Subcutaneous abdominal adipose tissue (tissue), 5 donors: ENCODE data around the gene SYNPO2.
A peak's percentile ranks its signal among the peaks of the same experiment; 100 is the strongest.
"Not testable (repeated sequence)": the region's sequence is repeated elsewhere in the genome, so short reads cannot be mapped to it uniquely, and the experiment has no call there.

ENCODE experiments used
- H3K27ac ChIP-seq: one replicate; pipeline ENCODE4 v1.7.0; 2013; ENCODE audit warnings: low read depth, mild to moderate bottlenecking, inconsistent platforms, low read length, moderate library complexity
- H3K27me3 ChIP-seq, 5 donors: one replicate each; pipeline ENCODE4 v1.7.0; 2013; ENCODE audit warnings: low read length in 5 of 5, inconsistent platforms in 1 of 5; ENCODE audit not compliant: control insufficient read depth in 5 of 5, insufficient read depth in 4 of 5
- H3K36me3 ChIP-seq, 5 donors: one replicate each; pipeline ENCODE4 v1.7.0; 2013; ENCODE audit warnings: low read length in 5 of 5; ENCODE audit not compliant: control insufficient read depth in 5 of 5, insufficient read depth in 5 of 5
- H3K4me1 ChIP-seq, 5 donors: one replicate each; pipeline ENCODE4 v1.7.0; 2013; ENCODE audit warnings: low read length in 5 of 5, mild to moderate bottlenecking in 3 of 5, moderate library complexity in 1 of 5; ENCODE audit not compliant: control insufficient read depth in 5 of 5, insufficient read depth in 5 of 5
- H3K4me3 ChIP-seq, 5 donors: one replicate each; pipeline ENCODE4 v1.7.0; 2013; ENCODE audit warnings: low read length in 5 of 5, low read depth in 1 of 5
- H3K9ac ChIP-seq, 5 donors: one replicate each; pipeline ENCODE4 v1.7.0; 2013; ENCODE audit warnings: low read length in 5 of 5, mild to moderate bottlenecking in 4 of 5, moderate library complexity in 3 of 5
- H3K9me3 ChIP-seq, 5 donors: one replicate each; pipeline ENCODE4 v1.7.0; 2013; ENCODE audit warnings: low read length in 5 of 5; ENCODE audit not compliant: control insufficient read depth in 5 of 5
- donor health status: healthy.
- donor health status: healthy.
- donor health status: healthy.
- donor health status: healthy.
- donor health status: healthy.

SYNPO2 gene

GRCh38 chr4:119003001-119003400 is 114.3 kb downstream of the SYNPO2 start:
- not testable (repeated sequence) for H3K9me3 ChIP-seq, H3K9ac ChIP-seq, H3K27me3 ChIP-seq, H3K36me3 ChIP-seq, H3K4me3 ChIP-seq, H3K4me1 ChIP-seq, H3K27ac ChIP-seq

- H3K9ac ChIP-seq = no peak overlapping the region
- H3K4me3 ChIP-seq = no peak overlapping the region
- no peaks in the 10 kb centered on the region for H3K9me3 ChIP-seq
- no peak overlapping the region for H3K27ac ChIP-seq
- no peaks in the 10 kb centered on the region for H3K36me3 ChIP-seq
- no peaks in the 10 kb centered on the region for H3K27me3 ChIP-seq
- H3K4me1 ChIP-seq = peaks cover 0 to 10% (median 7%) of the 10 kb centered on the region in 5 donors
Observed at GRCh38 chr4:119005928-119006460, 117.3 kb downstream of the SYNPO2 start.

- no peak overlapping the region for H3K27ac ChIP-seq
- H3K27me3 ChIP-seq = no peaks in the 10 kb centered on the region
Observed at GRCh38 chr4:119008761-119009160, 120.1 kb downstream of the SYNPO2 start.

DNA sequence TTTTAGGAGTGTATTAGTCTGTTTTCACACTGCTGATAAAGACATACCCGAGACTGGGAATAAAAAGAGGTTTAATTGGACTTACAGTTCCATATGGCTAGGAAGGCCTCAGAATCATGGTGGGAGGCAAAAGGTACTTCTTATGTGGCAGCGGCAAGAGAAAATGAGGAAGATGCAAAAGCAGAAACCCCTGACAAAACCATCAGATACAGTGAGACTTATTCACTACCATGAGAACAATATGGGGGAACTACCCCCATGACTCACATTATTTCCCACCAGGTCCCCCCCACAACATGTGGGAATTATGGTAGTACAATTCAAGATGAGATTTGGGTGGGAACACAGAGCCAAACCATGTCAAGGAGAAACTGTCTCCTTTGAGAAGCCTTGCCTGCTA is 121.6 kb downstream of the SYNPO2 start:
- not testable (repeated sequence) for H3K27ac ChIP-seq

More at GRCh38 chr4:119008761-119009160, 120.1 kb downstream of the SYNPO2 start:
- Histone ChIP-seq H3K9me3 (no peaks in the 10 kb centered on the region), H3K4me1 (peaks cover 0 to 20% (median 10%) of the 10 kb centered on the region in 5 donors), H3K4me3 (no peak overlapping the region), H3K9ac (no peak overlapping the region), H3K36me3 (no peaks in the 10 kb centered on the region)

GRCh38 chr4:119010909-119011606 is 122.4 kb downstream of the SYNPO2 start:
- peaks cover 0 to 20% (median 10%) of the 10 kb centered on the region in 5 donors for H3K4me1 ChIP-seq
- H3K36me3 ChIP-seq = no peaks in the 10 kb centered on the region
- H3K9ac ChIP-seq = no peak overlapping the region
- H3K27me3 ChIP-seq = no peaks in the 10 kb centered on the region
- no peaks in the 10 kb centered on the region for H3K9me3 ChIP-seq
- peak overlapping the region in 2 of 5 donors; percentile 19 to 42 for H3K4me3 ChIP-seq
- peak overlapping the region; percentile 56 for H3K27ac ChIP-seq

More for the DNA sequence above, 121.6 kb downstream of the SYNPO2 start:
- H3K4me3 ChIP-seq, H3K27me3 ChIP-seq, H3K36me3 ChIP-seq, H3K9me3 ChIP-seq, H3K9ac ChIP-seq: not testable (repeated sequence)
- H3K4me1 ChIP-seq = peaks cover 0 to 20% (median 10%) of the 10 kb centered on the region in 5 donors

DNA sequence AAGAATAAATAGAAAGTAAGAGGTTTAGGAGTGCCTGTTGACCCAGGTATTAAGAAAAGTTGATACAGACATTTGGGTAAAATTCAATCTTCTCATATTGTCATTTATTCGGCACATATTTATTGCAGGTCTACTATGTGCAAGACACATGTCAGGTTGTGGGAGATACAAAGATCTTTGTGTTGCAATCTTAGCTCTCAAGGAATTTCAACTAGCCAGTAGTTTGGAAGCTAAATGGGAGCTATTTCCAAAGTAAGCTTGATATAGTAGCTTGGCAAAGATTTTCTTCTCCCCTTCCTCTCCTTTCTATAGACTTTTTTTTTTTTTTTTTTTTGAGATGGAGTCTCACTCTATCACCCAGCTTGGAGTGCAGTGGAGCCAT is 122.9 kb downstream of the SYNPO2 start:
- Histone ChIP-seq H3K9ac (no peak overlapping the region), H3K36me3 (no peaks in the 10 kb centered on the region), H3K4me3 (no peak overlapping the region), H3K4me1 (peaks cover 0 to 20% (median 10%) of the 10 kb centered on the region in 5 donors), H3K27me3 (no peaks in the 10 kb centered on the region), H3K9me3 (no peaks in the 10 kb centered on the region), H3K27ac (peak overlapping the region; percentile 11)

- no peaks in the 10 kb centered on the region for H3K36me3 ChIP-seq
- H3K4me3 ChIP-seq = no peak overlapping the region
- no peaks in the 10 kb centered on the region for H3K9me3 ChIP-seq
- H3K4me1 ChIP-seq = peaks cover 0 to 20% (median 10%) of the 10 kb centered on the region in 5 donors
- H3K27me3 ChIP-seq = no peaks in the 10 kb centered on the region
- no peak overlapping the region for H3K9ac ChIP-seq
- H3K27ac ChIP-seq = no peak overlapping the region
Observed at GRCh38 chr4:119014658-119015057, 126.0 kb downstream of the SYNPO2 start.

- Histone ChIP-seq H3K36me3 (no peaks in the 10 kb centered on the region), H3K9me3 (no peaks in the 10 kb centered on the region), H3K9ac (no peak overlapping the region), H3K4me1 (peaks cover 0 to 5% (median 0%) of the 10 kb centered on the region in 5 donors), H3K27me3 (no peaks in the 10 kb centered on the region), H3K4me3 (no peak overlapping the region), H3K27ac (no peak overlapping the region)
Observed at GRCh38 chr4:119016636-119017035, 128.0 kb downstream of the SYNPO2 start.

- Histone ChIP-seq H3K27ac (no peak overlapping the region), H3K9ac (no peak overlapping the region), H3K36me3 (no peaks in the 10 kb centered on the region), H3K4me3 (no peak overlapping the region), H3K4me1 (no peaks in the 10 kb centered on the region), H3K9me3 (no peaks in the 10 kb centered on the region), H3K27me3 (no peaks in the 10 kb centered on the region)
Observed at GRCh38 chr4:119017636-119018035, 129.0 kb downstream of the SYNPO2 start.

GRCh38 chr4:119020158-119020557 is 131.5 kb downstream of the SYNPO2 start:
- Histone ChIP-seq H3K27me3 (no peaks in the 10 kb centered on the region), H3K36me3 (no peaks in the 10 kb centered on the region), H3K9me3 (no peaks in the 10 kb centered on the region), H3K4me1 (peaks cover 0 to 6% (median 3%) of the 10 kb centered on the region in 5 donors), H3K4me3 (no peak overlapping the region), H3K9ac (no peak overlapping the region), H3K27ac (no peak overlapping the region)
